GM12872 (cell line): ENCODE data around the gene MAP3K20.

ENCODE experiments used
- CTCF ChIP-seq: IDR thresholded peaks from 3 replicates; pipeline ENCODE4 v1.5.1; 2011; ENCODE audit warnings: low read depth, mild to moderate bottlenecking, low read length, moderate library complexity; ENCODE audit not compliant: insufficient read depth

MAP3K20 gene

GRCh38 chr2:173104156-173104555, 28.5 kb downstream of the MAP3K20 start:
- TF ChIP-seq CTCF, result no peak

- no peak for TF ChIP-seq CTCF
Measured at GRCh38 chr2:173106959-173107628, 31.4 kb downstream of the MAP3K20 start.

- no peak for TF ChIP-seq CTCF
Measured at GRCh38 chr2:173107629-173108022, 32.0 kb downstream of the MAP3K20 start.

- no peak for TF ChIP-seq CTCF
Measured at GRCh38 chr2:173109253-173110188, 33.9 kb downstream of the MAP3K20 start.

GRCh38 chr2:173117678-173118077, 42.0 kb downstream of the MAP3K20 start:
- TF ChIP-seq CTCF, result no peak

- no peak for TF ChIP-seq CTCF
Measured at GRCh38 chr2:173118395-173118794, 42.7 kb downstream of the MAP3K20 start.

- TF ChIP-seq CTCF, result no peak
Measured at GRCh38 chr2:173119069-173119807, 43.6 kb downstream of the MAP3K20 start.
